ENCODE data around the gene GOLGA7B. TPM values are rescaled to one million over a fixed set of nuclear protein-coding genes. Genes with fewer than 3 reads are reported as not detected.

GOLGA7B gene
- total RNA-seq, 1 donor from 2014 or later, result 0.26 TPM

GRCh38 chr10:97894092-97894491, 44.4 kb downstream of the GOLGA7B start:
- H3K27ac Mint-ChIP-seq, result no peak overlapping the region
- H3K27me3 Mint-ChIP-seq (ENCODE audit: insufficient read depth), result peaks cover 5% of the 10 kb centered on the region
- intact Hi-C loops (cut with micrococcal nuclease), result no loop called here
- no peaks in the 10 kb centered on the region for H3K36me3 Mint-ChIP-seq (ENCODE audit: low read depth)
- no peaks in the 10 kb centered on the region for H3K9me3 Mint-ChIP-seq
- DNase-seq (ENCODE audit: low spot score), result no peak
- no peak overlapping the region for H3K4me3 Mint-ChIP-seq
- no peaks in the 10 kb centered on the region for H3K4me1 Mint-ChIP-seq (ENCODE audit: low read depth)

- DNase-seq (ENCODE audit: low spot score), result no peak
- no peak overlapping the region for H3K4me3 Mint-ChIP-seq
Measured at GRCh38 chr10:97895084-97895483, 45.4 kb downstream of the GOLGA7B start.

DNA sequence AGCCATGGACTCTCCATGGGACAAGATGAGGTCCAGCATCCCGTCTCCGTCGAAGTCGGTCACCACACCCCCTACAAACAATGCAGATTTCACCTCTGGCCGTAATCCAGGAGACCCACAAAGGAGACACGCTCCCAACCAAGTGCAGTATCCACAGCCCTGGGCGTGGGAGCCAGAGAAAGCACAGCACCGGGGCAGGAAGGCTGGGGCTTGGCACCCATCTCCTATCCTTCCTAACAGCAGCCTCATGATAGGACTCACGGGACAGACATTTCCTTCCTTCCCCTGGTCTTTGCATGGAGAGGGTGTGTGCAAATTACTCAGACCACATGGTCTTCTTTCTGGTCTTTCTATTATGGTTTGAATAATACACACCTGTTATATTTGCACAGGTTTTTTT, 46.3 kb downstream of the GOLGA7B start:
- intact Hi-C loops (cut with micrococcal nuclease), result no loop called here
- DNase-seq (ENCODE audit: low spot score), result no peak
- Mint-ChIP-seq H3K4me3 (no peak overlapping the region), H3K36me3 (ENCODE audit: low read depth) (no peaks in the 10 kb centered on the region), H3K27ac (no peak overlapping the region), H3K27me3 (ENCODE audit: insufficient read depth) (peaks cover 5% of the 10 kb centered on the region), H3K9me3 (no peaks in the 10 kb centered on the region), H3K4me1 (ENCODE audit: low read depth) (no peaks in the 10 kb centered on the region)

More at GRCh38 chr10:97895084-97895483, 45.4 kb downstream of the GOLGA7B start:
- intact Hi-C loops (cut with micrococcal nuclease), result no loop called here
- Mint-ChIP-seq H3K4me1 (ENCODE audit: low read depth) (no peaks in the 10 kb centered on the region), H3K27ac (no peak overlapping the region), H3K9me3 (no peaks in the 10 kb centered on the region), H3K27me3 (ENCODE audit: insufficient read depth) (peaks cover 5% of the 10 kb centered on the region), H3K36me3 (ENCODE audit: low read depth) (no peaks in the 10 kb centered on the region)

- H3K27ac Mint-ChIP-seq, result no peak overlapping the region
- DNase-seq (ENCODE audit: low spot score), result no peak
- intact Hi-C loops (cut with micrococcal nuclease), result no loop called here
- no peak overlapping the region for H3K4me3 Mint-ChIP-seq
- no peaks in the 10 kb centered on the region for H3K9me3 Mint-ChIP-seq
- H3K4me1 Mint-ChIP-seq (ENCODE audit: low read depth), result no peaks in the 10 kb centered on the region
- H3K36me3 Mint-ChIP-seq (ENCODE audit: low read depth), result no peaks in the 10 kb centered on the region
- no peaks in the 10 kb centered on the region for H3K27me3 Mint-ChIP-seq (ENCODE audit: insufficient read depth)
Measured at GRCh38 chr10:97896756-97897358, 47.2 kb downstream of the GOLGA7B start.

GRCh38 chr10:97898429-97898828, 48.8 kb downstream of the GOLGA7B start:
- Mint-ChIP-seq H3K9me3 (no peaks in the 10 kb centered on the region), H3K27ac (no peak overlapping the region), H3K4me3 (no peak overlapping the region), H3K4me1 (ENCODE audit: low read depth) (no peaks in the 10 kb centered on the region), H3K27me3 (ENCODE audit: insufficient read depth) (no peaks in the 10 kb centered on the region), H3K36me3 (ENCODE audit: low read depth) (no peaks in the 10 kb centered on the region)
- no peak for DNase-seq (ENCODE audit: low spot score)
- intact Hi-C loops (cut with micrococcal nuclease), result no loop called here

GRCh38 chr10:97901381-97901780, 51.7 kb downstream of the GOLGA7B start:
- no peak for DNase-seq (ENCODE audit: low spot score)
- no peak overlapping the region for H3K4me3 Mint-ChIP-seq
- H3K9me3 Mint-ChIP-seq, result no peaks in the 10 kb centered on the region
- H3K4me1 Mint-ChIP-seq (ENCODE audit: low read depth), result no peaks in the 10 kb centered on the region
- intact Hi-C loops (cut with micrococcal nuclease), result no loop called here
- H3K36me3 Mint-ChIP-seq (ENCODE audit: low read depth), result no peaks in the 10 kb centered on the region
- peak overlapping the region; percentile 22 for H3K27ac Mint-ChIP-seq
- peaks cover 1% of the 10 kb centered on the region for H3K27me3 Mint-ChIP-seq (ENCODE audit: insufficient read depth)

GRCh38 chr10:97903128-97904017, 53.7 kb downstream of the GOLGA7B start:
- no peaks in the 10 kb centered on the region for H3K36me3 Mint-ChIP-seq (ENCODE audit: low read depth)
- H3K4me3 Mint-ChIP-seq, result no peak overlapping the region
- no peak overlapping the region for H3K27ac Mint-ChIP-seq
- no peaks in the 10 kb centered on the region for H3K4me1 Mint-ChIP-seq (ENCODE audit: low read depth)
- intact Hi-C loops (cut with micrococcal nuclease), result no loop called here
- H3K27me3 Mint-ChIP-seq (ENCODE audit: insufficient read depth), result peaks cover 1% of the 10 kb centered on the region
- H3K9me3 Mint-ChIP-seq, result no peaks in the 10 kb centered on the region
- no peak for DNase-seq (ENCODE audit: low spot score)

GRCh38 chr10:97904018-97904381, 54.4 kb downstream of the GOLGA7B start:
- Mint-ChIP-seq H3K36me3 (ENCODE audit: low read depth) (no peaks in the 10 kb centered on the region), H3K4me1 (ENCODE audit: low read depth) (no peaks in the 10 kb centered on the region), H3K27me3 (ENCODE audit: insufficient read depth) (peaks cover 1% of the 10 kb centered on the region), H3K27ac (no peak overlapping the region), H3K4me3 (no peak overlapping the region), H3K9me3 (no peaks in the 10 kb centered on the region)
- no peak for DNase-seq (ENCODE audit: low spot score)
- intact Hi-C loops (cut with micrococcal nuclease), result no loop called here

DNA sequence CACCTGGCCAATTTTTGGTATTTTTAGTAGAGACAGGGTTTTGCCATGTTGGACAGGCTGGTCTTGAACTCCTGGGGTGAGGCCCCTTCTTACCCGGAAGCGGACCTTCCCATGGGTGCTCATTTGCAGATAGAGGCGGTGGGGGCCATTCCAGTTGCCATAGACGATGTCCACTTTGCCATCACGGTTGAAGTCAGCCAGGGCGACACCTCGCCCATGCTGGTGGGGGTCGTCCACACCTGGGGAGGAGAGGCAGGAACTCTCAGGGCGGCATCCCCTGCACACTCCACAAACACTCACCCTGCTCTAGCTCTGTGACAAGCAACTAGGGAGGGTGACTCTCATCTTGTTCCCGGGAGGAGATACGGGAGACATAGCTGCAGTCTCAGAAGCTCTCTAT, 54.9 kb downstream of the GOLGA7B start:
- peaks cover 1% of the 10 kb centered on the region for H3K27me3 Mint-ChIP-seq (ENCODE audit: insufficient read depth)
- no peak for DNase-seq (ENCODE audit: low spot score)
- H3K4me1 Mint-ChIP-seq (ENCODE audit: low read depth), result no peaks in the 10 kb centered on the region
- H3K4me3 Mint-ChIP-seq, result no peak overlapping the region
- intact Hi-C loops (cut with micrococcal nuclease), result no loop called here
- no peak overlapping the region for H3K27ac Mint-ChIP-seq
- no peaks in the 10 kb centered on the region for H3K36me3 Mint-ChIP-seq (ENCODE audit: low read depth)
- no peaks in the 10 kb centered on the region for H3K9me3 Mint-ChIP-seq

- intact Hi-C loops (cut with micrococcal nuclease), result no loop called here
- Mint-ChIP-seq H3K4me3 (no peak overlapping the region), H3K27me3 (ENCODE audit: insufficient read depth) (peaks cover 8% of the 10 kb centered on the region), H3K9me3 (no peaks in the 10 kb centered on the region), H3K4me1 (ENCODE audit: low read depth) (no peaks in the 10 kb centered on the region), H3K36me3 (ENCODE audit: low read depth) (no peaks in the 10 kb centered on the region), H3K27ac (no peak overlapping the region)
- DNase-seq (ENCODE audit: low spot score), result no peak
Measured at GRCh38 chr10:97905276-97905675, 55.6 kb downstream of the GOLGA7B start.

GRCh38 chr10:97907211-97907610, 57.6 kb downstream of the GOLGA7B start:
- no peak overlapping the region for H3K4me3 Mint-ChIP-seq
- intact Hi-C loops (cut with micrococcal nuclease), result no loop called here
- no peak overlapping the region for H3K27ac Mint-ChIP-seq
- DNase-seq (ENCODE audit: low spot score), result no peak
- no peaks in the 10 kb centered on the region for H3K4me1 Mint-ChIP-seq (ENCODE audit: low read depth)
- no peaks in the 10 kb centered on the region for H3K9me3 Mint-ChIP-seq
- no peaks in the 10 kb centered on the region for H3K36me3 Mint-ChIP-seq (ENCODE audit: low read depth)
- H3K27me3 Mint-ChIP-seq (ENCODE audit: insufficient read depth), result peaks cover 8% of the 10 kb centered on the region

DNA sequence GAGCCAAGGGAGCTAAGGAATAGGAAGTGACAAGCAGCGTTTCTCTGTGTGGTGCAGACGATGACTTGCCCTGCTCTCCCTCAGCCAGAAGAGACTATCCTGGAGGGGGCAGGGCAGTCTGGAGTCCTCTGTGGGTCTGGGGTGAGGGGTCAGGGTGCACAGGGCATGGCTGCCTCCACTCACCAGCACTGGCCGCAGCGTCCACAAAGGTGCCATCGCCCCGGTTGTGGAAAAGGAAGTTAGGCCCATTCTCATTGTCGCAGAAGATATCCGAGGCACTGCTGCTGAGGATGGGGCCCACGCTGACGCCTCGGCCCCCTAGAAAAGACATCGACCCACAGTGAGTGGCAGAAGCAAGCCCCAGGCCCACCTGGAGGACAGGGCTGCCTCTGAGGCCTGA, 58.2 kb downstream of the GOLGA7B start:
- H3K9me3 Mint-ChIP-seq, result no peaks in the 10 kb centered on the region
- no peak for DNase-seq (ENCODE audit: low spot score)
- no peaks in the 10 kb centered on the region for H3K36me3 Mint-ChIP-seq (ENCODE audit: low read depth)
- peaks cover 8% of the 10 kb centered on the region for H3K27me3 Mint-ChIP-seq (ENCODE audit: insufficient read depth)
- H3K4me3 Mint-ChIP-seq, result no peak overlapping the region
- intact Hi-C loops (cut with micrococcal nuclease), result no loop called here
- no peaks in the 10 kb centered on the region for H3K4me1 Mint-ChIP-seq (ENCODE audit: low read depth)
- no peak overlapping the region for H3K27ac Mint-ChIP-seq

DNA sequence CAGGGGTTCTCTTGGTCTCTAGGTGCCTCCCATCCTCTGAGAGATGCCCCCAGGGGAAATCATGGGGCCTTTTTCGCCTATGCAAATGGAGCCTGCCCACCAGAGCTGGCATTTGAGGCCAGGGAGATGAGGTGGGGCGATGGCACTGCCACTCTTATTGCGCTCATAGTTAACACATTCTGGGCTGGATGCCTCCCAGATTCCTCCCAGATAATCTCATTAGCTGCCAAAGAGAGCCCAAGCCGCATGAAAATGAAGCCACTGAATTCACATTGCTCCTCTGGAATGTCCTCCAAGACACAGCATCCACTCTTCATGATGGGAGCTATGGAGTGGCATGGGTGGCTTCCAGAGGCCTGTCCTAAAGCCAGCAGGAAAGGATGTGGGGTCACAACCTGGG, 61.0 kb downstream of the GOLGA7B start:
- H3K4me1 Mint-ChIP-seq (ENCODE audit: low read depth), result peaks cover 4% of the 10 kb centered on the region
- H3K27ac Mint-ChIP-seq, result no peak overlapping the region
- DNase-seq (ENCODE audit: low spot score), result no peak
- H3K27me3 Mint-ChIP-seq (ENCODE audit: insufficient read depth), result peaks cover 8% of the 10 kb centered on the region
- H3K9me3 Mint-ChIP-seq, result no peaks in the 10 kb centered on the region
- H3K36me3 Mint-ChIP-seq (ENCODE audit: low read depth), result no peaks in the 10 kb centered on the region
- H3K4me3 Mint-ChIP-seq, result no peak overlapping the region
- intact Hi-C loops (cut with micrococcal nuclease), result no loop called here
